HG02610 (cell line): ENCODE results near the gene DUS2.
"Not testable (repeated sequence)": the region's sequence is repeated elsewhere in the genome, so short reads cannot be mapped to it uniquely, and the experiment has no call there.

Experiments used
- ATAC-seq: cut with Tn5 transposase; IDR thresholded peaks from one replicate; pipeline ENCODE4 v1.9.1; 2021; ENCODE audit warnings: mild to moderate bottlenecking, moderate library complexity; ENCODE audit not compliant: unreplicated experiment

DUS2 gene

GRCh38 chr16:68089067-68089466 is 66.0 kb downstream of the DUS2 start:
- ATAC-seq, result no peak

DNA sequence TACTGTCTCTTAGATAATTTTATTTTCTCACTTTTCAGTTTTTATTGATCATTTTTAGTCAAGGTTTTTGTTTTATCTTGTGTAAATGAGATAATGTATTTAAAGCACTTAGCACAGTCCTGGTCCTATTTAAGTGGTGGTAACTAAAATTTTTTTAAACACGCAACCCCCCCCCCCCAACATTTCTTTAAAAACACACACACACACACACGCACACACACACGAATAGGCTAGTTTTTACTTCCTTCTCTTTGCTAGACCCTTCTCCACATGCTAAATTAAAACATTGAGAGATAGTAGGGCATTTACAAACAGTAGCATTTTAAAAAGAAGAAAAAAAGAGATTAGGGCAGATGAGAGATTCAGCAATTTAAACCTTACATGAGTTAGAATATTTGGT is 67.0 kb downstream of the DUS2 start:
- ATAC-seq, result no peak

DNA sequence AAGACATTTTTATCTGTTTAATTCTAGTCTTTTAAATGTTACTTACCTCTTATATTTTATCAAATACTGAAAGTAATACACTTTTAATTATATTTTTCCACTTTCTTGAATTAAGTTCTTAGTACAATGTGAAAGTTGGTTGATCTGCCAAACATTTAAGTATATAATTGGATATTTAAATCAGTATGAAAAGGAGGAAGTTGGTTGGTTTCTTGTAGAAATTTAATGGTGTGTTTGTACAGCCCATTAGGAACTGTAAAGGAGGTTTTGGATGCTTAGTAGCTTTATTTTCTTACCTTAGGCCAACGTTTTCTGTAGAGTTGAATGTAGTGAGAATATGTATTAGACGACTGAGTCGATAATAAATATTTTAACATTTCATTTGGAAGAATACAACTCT is 67.4 kb downstream of the DUS2 start:
- ATAC-seq, result no peak

DNA sequence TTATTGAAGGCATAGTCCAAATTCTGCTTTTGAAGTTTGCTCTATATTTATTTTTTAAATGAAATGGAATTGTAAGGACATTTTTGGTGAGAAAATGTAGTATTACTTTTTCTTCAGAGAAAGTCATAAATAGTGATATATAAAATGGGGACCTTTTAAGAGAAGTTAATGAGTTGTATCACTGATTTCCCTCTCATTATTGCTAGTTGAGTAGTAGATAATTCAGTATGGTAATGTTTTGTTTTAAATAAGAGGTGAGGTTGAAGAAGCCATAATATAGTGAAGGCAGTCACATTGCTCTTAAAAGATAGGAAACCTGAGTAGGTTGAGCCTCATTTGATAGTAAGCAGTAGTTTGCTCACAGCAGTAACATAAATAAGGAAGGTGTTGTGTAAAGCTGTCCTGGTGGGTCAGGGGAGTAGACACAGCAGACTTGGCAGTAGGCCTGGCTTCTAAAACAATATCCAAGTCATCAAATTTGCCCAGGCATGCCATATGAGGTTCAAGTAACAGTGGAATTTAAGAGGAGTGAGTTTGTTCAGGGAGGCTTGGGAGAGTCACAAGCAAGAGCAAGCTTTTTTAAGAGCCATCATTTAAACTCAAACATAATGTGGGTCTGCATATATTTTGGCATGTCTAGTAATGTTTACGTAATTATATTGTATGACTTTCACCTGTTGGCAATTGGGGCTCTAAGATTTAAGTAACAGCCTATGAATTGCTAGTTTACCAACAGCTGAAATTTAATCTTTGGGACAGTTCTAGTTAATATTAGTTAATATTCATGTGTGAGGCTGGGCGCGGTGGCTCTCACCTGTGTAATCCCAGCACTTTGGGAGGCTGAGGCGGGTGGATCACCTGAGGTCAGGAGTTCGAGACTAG is 68.5 kb downstream of the DUS2 start:
- ATAC-seq, result no peak

DNA sequence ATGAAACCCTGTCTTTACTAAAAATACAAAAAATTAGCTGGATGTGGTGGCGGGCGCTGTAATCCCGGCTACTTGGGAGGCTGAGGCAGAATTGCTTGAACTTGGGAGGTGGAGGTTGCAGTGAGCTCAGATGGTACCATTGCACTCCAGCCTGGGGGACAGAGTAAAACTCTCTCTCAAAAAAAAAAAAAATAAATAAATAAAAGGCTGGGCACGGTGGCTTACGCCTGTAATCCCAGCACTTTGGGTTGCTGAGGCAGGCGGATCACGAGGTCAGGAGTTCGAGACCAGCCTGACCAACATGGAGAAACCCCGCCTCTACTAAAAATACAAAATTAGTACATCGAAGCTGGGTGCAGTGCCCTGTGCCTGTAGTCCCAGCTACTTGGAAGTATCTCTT is 69.2 kb downstream of the DUS2 start:
- ATAC-seq, result not testable (repeated sequence)

DNA sequence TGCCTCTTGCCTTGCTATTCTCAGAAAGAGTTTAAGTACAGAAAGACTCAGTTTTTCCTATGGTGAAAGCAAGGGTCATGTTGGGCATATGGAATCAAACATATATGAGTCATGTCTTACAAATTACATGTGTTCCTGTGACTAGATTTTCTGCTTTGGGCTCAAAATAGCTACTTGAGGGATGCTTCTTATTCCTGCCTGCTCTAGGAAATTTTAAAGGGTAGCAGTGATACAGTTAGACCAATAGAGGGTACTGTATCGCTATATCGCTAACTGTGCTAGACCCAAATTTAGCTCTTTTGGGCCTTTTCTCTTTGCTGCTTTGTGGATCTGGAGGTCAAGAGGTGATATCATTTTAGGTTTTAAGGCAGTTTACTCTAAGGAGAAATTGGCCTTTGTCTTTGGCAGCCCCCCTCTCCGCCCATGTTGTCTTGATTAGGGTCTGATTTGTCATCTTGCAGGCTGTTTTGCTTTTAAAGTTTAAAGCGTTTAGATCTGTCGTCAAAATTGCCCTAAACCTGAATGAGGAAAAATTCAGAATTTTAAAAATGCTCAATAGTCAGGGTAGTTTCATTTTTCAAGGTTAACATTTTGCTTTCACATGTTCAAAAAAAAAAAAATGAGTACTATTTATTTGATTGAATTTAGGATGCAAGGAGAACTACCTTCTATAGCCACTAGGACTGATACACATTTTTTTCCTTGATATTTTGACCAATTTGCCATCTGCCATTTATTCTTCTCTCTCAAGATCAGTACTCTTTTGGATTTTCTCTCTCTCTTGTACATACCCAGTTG is 70.9 kb downstream of the DUS2 start:
- ATAC-seq, result no peak

GRCh38 chr16:68094614-68094934 is 71.5 kb downstream of the DUS2 start:
- ATAC-seq, result no peak

DNA sequence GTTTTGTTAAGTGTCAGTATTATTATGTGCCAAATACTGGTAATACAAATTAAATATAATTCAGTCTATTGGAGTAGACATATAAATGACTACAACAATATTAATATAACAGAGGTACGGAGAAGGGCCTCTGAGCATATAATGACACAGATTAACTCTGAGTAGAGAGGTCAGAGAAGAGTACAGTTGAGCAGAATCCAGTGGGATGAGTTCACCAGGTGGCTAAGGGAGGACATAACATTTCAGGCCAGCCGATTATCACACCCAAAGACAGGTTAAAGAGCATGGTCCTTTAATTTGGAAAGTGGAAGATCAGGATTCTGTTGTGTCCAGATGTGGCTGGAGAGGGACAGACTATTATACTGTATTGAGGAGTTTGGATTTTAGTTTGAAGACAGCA is 73.4 kb downstream of the DUS2 start:
- no peak for ATAC-seq

- no peak for ATAC-seq
Observed at GRCh38 chr16:68097088-68097487, 74.0 kb downstream of the DUS2 start.

DNA sequence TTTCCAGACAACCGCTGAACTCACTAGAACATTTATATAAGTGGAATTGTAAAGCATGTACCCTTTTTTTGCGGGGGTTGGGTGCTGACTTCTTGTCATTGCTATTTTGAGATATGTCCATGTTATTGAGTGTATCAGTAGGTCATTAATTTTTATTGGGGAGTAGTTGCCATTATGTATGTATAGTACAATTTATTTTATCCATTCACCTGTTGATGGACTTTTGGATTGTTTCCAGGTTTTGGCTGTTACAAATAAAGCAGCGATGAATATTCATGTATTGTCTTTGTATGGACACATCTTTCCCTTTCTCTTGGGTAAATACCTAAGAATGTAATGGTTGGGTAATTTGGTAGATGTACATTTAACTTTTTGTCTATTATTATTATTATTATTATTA is 74.8 kb downstream of the DUS2 start:
- no peak for ATAC-seq

GRCh38 chr16:68100488-68100887 is 77.4 kb downstream of the DUS2 start:
- ATAC-seq, result no peak

DNA sequence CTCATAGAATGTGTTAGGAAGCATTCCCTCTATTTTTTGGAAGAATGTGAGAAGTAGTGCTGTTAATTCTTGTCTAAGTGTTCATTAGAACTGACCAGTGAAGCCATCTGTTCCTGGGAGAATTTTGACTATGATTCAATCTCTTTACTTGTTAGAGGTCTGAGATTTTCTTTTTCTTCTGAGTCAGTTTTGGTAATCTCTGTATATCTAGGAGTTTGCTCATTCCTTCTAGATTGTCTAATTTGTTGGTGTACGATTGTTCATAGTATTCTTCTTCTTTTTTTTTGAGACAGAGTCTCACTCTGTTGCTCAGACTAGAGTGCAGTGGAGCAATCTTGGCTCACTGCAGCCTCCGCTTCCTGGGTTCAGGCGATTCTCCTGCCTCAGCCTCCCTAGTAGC is 82.5 kb downstream of the DUS2 start:
- no peak for ATAC-seq

- not testable (repeated sequence) for ATAC-seq
Observed at GRCh38 chr16:68107230-68107928, 84.3 kb downstream of the DUS2 start.

- ATAC-seq, result not testable (repeated sequence)
Observed at GRCh38 chr16:68109156-68109555, 86.1 kb downstream of the DUS2 start.

DNA sequence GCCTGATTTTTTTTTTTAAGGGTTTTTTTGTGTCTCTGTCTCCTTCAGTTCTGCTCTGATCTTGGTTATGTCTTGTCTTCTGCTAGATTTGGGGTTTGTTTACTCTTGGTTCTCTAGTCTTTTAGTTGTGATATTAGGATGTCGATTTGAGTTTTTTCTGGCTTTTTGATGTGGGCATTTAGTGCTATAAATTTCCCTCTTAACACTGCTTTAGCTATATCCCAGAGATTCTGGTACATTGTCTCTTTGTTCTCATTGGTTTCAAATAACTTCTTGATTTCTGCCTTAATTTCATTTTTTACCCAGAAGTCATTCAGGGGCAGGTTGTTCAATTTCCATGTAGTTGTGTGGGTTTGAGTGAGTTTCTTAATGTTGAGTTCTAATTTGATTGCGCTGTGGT is 87.5 kb downstream of the DUS2 start:
- not testable (repeated sequence) for ATAC-seq

DNA sequence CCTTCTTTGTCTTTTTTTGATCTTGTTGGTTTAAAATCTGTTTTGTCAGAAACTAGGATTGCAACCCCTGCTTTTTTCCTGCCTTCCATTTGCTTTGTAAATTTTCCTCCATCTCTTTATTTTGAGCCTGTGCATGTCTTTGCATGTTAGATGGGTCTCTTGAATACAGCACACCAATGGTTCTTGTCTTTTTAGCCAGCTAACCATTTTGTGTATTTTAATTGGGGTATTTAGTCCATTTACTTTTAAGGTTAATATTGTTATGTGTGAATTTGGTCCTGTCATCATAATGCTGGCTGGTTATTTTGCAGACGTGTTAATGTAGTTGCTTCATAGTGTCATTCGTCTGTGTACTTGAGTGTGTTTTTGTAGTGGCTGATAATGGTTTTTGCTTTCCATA is 88.3 kb downstream of the DUS2 start:
- no peak for ATAC-seq

- ATAC-seq, result no peak
Observed at GRCh38 chr16:68113059-68113761, 90.1 kb downstream of the DUS2 start.

- ATAC-seq, result no peak
Observed at GRCh38 chr16:68113765-68114240, 90.7 kb downstream of the DUS2 start.

GRCh38 chr16:68114939-68115338 is 91.9 kb downstream of the DUS2 start:
- ATAC-seq, result not testable (repeated sequence)

DNA sequence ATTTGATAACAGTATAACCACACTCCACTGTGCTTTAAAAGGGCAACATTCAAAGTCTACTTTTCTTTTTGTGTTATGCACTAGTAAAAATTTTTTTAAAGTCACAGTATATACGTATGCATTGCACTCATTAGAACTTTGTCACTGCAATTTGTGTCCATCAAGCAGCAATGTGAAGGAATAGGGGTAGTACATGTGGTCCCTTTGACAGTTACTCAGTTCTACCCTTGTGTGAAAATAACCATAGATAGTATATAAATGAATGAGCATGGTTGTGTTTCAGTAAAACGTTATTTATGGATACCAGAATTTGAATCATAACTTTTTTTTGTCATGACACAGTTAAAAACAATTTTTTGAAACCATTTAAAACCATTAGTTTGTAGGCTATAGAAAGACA is 92.8 kb downstream of the DUS2 start:
- no peak for ATAC-seq
